Activated CD4-positive, alpha-beta T cell treated with anti-CD3 and anti-CD28 coated beads for 48 hours (primary cell): ENCODE results near the gene HLA-DMB.
A peak's percentile ranks its signal among the peaks of the same experiment; 100 is the strongest.
"Not testable (repeated sequence)": the region's sequence is repeated elsewhere in the genome, so short reads cannot be mapped to it uniquely, and the experiment has no call there.

ENCODE experiments used
- DNase-seq: peaks from one replicate; pipeline ENCODE4 v3.0.0-alpha.2; 2020

HLA-DMB gene

GRCh38 chr6:32949113-32949512 is 8.3 kb upstream of the HLA-DMB start:
- no peak for DNase-seq

- peak; percentile 35 for DNase-seq
Observed at GRCh38 chr6:32947552-32948465, 7.0 kb upstream of the HLA-DMB start.

- no peak for DNase-seq
Observed at GRCh38 chr6:32946893-32947292, 6.1 kb upstream of the HLA-DMB start.

GRCh38 chr6:32945953-32946352 is 5.1 kb upstream of the HLA-DMB start:
- DNase-seq, result no peak

GRCh38 chr6:32945108-32945760 is 4.4 kb upstream of the HLA-DMB start:
- peak; percentile 56 for DNase-seq

GRCh38 chr6:32943864-32944649 is 3.2 kb upstream of the HLA-DMB start:
- peak; percentile 48 for DNase-seq

- DNase-seq, result not testable (repeated sequence)
Observed at GRCh38 chr6:32942555-32943123, 1.8 kb upstream of the HLA-DMB start.

- peak; percentile 61 for DNase-seq
Observed at GRCh38 chr6:32941214-32941768, 463 bp upstream of the HLA-DMB start.

GRCh38 chr6:32938494-32938893 is 2.3 kb downstream of the HLA-DMB start:
- DNase-seq, result no peak

GRCh38 chr6:32937230-32937633 is 3.6 kb downstream of the HLA-DMB start:
- no peak for DNase-seq

- DNase-seq, result no peak
Observed at GRCh38 chr6:32936239-32937152, 4.3 kb downstream of the HLA-DMB start.

- no peak for DNase-seq
Observed at GRCh38 chr6:32935551-32936238, 5.1 kb downstream of the HLA-DMB start.

GRCh38 chr6:32933661-32934085 is 7.2 kb downstream of the HLA-DMB start:
- peak; percentile 85 for DNase-seq

GRCh38 chr6:32932132-32932868 is 8.5 kb downstream of the HLA-DMB start:
- no peak for DNase-seq

GRCh38 chr6:32931211-32931610 is 9.6 kb downstream of the HLA-DMB start:
- no peak for DNase-seq

- DNase-seq, result no peak
Observed at GRCh38 chr6:32922083-32922482, 18.7 kb downstream of the HLA-DMB start.

GRCh38 chr6:32920715-32921114 is 20.1 kb downstream of the HLA-DMB start:
- DNase-seq, result no peak

- DNase-seq, result no peak
Observed at GRCh38 chr6:32912951-32913350, 27.9 kb downstream of the HLA-DMB start.

GRCh38 chr6:32908897-32909296 is 31.9 kb downstream of the HLA-DMB start:
- DNase-seq, result no peak

- no peak for DNase-seq
Observed at GRCh38 chr6:32906539-32906938, 34.3 kb downstream of the HLA-DMB start.
